Lower lobe of right lung (tissue), 2 donors: ENCODE results near the gene MMEL1. TPM values are rescaled to one million over a fixed set of nuclear protein-coding genes. Genes with fewer than 3 reads are reported as not detected.

Source experiments
- ATAC-seq, 2 donors: fragments of 200-7000 bp; cut with Tn5 transposase; one replicate each; pipeline ENCODE4 v1.9.1; 2020 to 2022; ENCODE audit warnings: mild to moderate bottlenecking in 2 of 2, moderate library complexity in 2 of 2
- DNase-seq: peaks from one replicate; pipeline ENCODE4 v3.0.0-alpha.2; 2020
- H3K27ac ChIP-seq: fragments of 200-600 bp; one replicate; pipeline ENCODE4 v1.8.0; 2022
- H3K27me3 ChIP-seq: fragments of 200-600 bp; one replicate; pipeline ENCODE4 v1.8.0; 2022; ENCODE audit warnings: low read depth
- H3K36me3 ChIP-seq: fragments of 200-600 bp; one replicate; pipeline ENCODE4 v1.8.0; 2022; ENCODE audit warnings: mild to moderate bottlenecking
- H3K4me1 ChIP-seq: fragments of 200-600 bp; one replicate; pipeline ENCODE4 v1.8.0; 2022
- H3K4me3 ChIP-seq: fragments of 200-600 bp; one replicate; pipeline ENCODE4 v1.8.0; 2022; ENCODE audit warnings: mild to moderate bottlenecking
- H3K9me3 ChIP-seq: fragments of 200-600 bp; one replicate; pipeline ENCODE4 v1.8.0; 2022
- CTCF ChIP-seq: fragments of 200-600 bp; IDR thresholded peaks from one replicate; pipeline ENCODE4 v1.8.0; 2022; ENCODE audit warnings: antibody characterized with exemption, mild to moderate bottlenecking
- intact Hi-C: fragments of 100-400 bp; cut with DNase I; formaldehyde crosslinking; loops from one replicate; pipeline ENCODE4 v1.11.0; 2022
- total RNA-seq: library from RNA; stranded (reverse); fragmentation: NEBNext Ultra II Directional; extraction: Animal tissue kit (Norgen Biotek cat#: 25700); gene quantifications from one replicate; pipeline ENCODE4 v1.2.1, GENCODE V29; 2021
- donor health status: DM: no; HTN: yes; CAD: no; lungs with severe emphysema.

Gene MMEL1
- total RNA-seq, 1 donor from 2014 or later: 7.6 TPM

GRCh38 chr1:2617971-2618470 is 14.8 kb downstream of the MMEL1 start:
- no peak overlapping the region for H3K4me3 ChIP-seq
- H3K27ac ChIP-seq: no peak overlapping the region
- H3K27me3 ChIP-seq: no peaks in the 10 kb centered on the region
- no peaks in the 10 kb centered on the region for H3K36me3 ChIP-seq
- no peaks in the 10 kb centered on the region for H3K4me1 ChIP-seq
- TF ChIP-seq CTCF: no peak
- ATAC-seq: no peak
- DNase-seq: no peak
- H3K9me3 ChIP-seq: peaks cover 14% of the 10 kb centered on the region
- intact Hi-C loops: no loop called here

- intact Hi-C loops: no loop called here
- DNase-seq: no peak
- TF ChIP-seq CTCF: no peak
Observed at GRCh38 chr1:2614145-2614544, 18.7 kb downstream of the MMEL1 start.

DNA sequence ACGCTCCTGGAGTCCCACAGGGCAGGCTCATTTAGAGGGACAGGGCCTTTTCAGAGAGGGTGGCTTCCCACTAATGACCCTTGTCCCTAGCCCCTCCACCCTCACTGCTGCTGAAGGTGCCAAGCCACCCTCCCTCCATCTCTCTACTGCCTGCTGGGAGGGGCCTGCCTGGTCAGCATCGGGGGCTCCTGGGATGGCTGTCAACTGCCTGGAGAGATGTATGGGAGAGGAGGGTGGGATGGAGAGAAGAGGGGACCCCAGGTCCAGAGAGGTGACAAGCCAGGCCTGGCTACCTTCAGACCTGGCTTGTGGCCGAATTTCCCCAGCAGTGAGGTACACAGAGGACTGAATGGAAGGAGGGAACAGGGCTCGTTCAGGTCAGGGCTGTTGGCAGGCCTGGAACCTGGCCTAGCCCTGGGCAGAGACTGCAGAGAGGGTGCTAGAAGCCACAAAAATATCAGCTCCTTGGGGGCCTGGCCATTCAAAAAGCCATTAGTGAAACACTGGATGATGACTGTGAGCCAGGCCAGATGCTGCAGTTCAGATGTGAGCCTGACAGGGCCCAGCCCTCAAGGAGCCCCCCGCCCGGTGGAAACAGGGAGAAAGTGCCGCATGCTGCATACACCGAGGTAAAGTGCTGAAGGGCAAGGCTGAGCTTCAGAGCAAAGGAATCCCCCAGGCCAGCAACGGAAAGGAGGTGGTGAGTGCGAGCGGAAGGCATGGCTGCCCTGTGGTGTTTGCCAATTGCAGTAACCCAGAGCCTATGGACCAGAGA is 20.0 kb downstream of the MMEL1 start:
- intact Hi-C loops: no loop called here
- no peak for TF ChIP-seq CTCF
- peaks cover 14% of the 10 kb centered on the region for H3K9me3 ChIP-seq
- no peaks in the 10 kb centered on the region for H3K36me3 ChIP-seq
- peaks cover 5% of the 10 kb centered on the region for H3K27me3 ChIP-seq
- peaks cover 6% of the 10 kb centered on the region for H3K4me1 ChIP-seq
- ATAC-seq: no peak
- no peak overlapping the region for H3K4me3 ChIP-seq
- DNase-seq: no peak
- no peak overlapping the region for H3K27ac ChIP-seq

More at GRCh38 chr1:2614145-2614544, 18.7 kb downstream of the MMEL1 start:
- H3K27me3 ChIP-seq: peaks cover 5% of the 10 kb centered on the region
- H3K4me1 ChIP-seq: peaks cover 6% of the 10 kb centered on the region
- no peak overlapping the region for H3K4me3 ChIP-seq
- H3K36me3 ChIP-seq: no peaks in the 10 kb centered on the region
- H3K27ac ChIP-seq: no peak overlapping the region
- peaks cover 14% of the 10 kb centered on the region for H3K9me3 ChIP-seq
- no peak for ATAC-seq

DNA sequence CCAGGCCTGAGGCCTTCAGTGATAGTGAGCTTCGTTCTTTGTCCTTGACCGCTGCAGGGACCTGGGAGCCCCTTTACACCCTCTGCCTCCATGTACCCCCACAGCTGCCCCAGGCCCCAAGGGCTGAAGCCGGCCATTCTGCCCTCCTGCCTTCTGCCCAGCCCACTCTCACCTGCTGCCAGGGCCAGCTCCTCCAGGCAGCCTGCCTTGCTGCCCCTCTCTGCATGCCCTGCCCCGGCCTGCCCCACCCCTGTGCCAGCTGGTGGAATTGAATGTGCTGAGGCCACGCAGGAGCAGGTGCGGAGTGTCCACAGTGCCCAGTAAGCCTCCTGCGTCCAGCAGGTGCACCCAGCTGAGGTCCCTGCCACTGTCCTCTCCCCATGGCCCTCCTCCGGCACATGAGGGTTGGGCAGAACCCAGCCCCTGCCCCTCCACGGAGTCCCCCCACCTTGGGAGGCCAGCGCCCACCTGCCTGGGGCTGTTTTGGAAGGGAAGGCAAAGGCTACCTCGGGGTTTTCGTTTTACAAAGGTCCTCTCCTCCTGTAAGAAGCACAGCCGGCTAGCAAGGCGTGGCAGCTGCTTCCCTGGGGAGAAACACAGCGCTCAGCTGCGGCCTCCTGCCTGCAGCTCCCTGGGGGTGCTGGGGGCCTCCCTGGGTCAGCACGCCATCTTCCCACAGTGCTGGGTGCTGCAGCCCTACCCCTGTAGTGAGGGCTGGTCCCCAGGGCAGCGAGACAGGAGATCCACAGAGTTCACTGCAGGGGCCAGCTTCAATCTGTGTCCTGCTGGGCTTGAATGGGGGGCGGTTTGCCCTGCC is 21.0 kb downstream of the MMEL1 start:
- DNase-seq: peak; percentile 34
- no peak overlapping the region for H3K27ac ChIP-seq
- H3K4me1 ChIP-seq: peaks cover 6% of the 10 kb centered on the region
- TF ChIP-seq CTCF: no peak
- H3K9me3 ChIP-seq: peaks cover 14% of the 10 kb centered on the region
- H3K4me3 ChIP-seq: no peak overlapping the region
- H3K27me3 ChIP-seq: peaks cover 5% of the 10 kb centered on the region
- H3K36me3 ChIP-seq: no peaks in the 10 kb centered on the region
- no peak for ATAC-seq
- intact Hi-C loops: no loop called here

- ATAC-seq: peak; percentile 65 to 68
- DNase-seq: peak; percentile 69
- intact Hi-C loops: no loop called here
- peaks cover 14% of the 10 kb centered on the region for H3K9me3 ChIP-seq
- H3K36me3 ChIP-seq: no peaks in the 10 kb centered on the region
- H3K27me3 ChIP-seq: peaks cover 9% of the 10 kb centered on the region
- no peak overlapping the region for H3K27ac ChIP-seq
- TF ChIP-seq CTCF: no peak
- peak overlapping the region; percentile 1 for H3K4me3 ChIP-seq
- H3K4me1 ChIP-seq: peaks cover 6% of the 10 kb centered on the region
Observed at GRCh38 chr1:2611031-2611501, 21.8 kb downstream of the MMEL1 start.
